ENCODE data around the gene SPATA45. TPM values are rescaled to one million over a fixed set of nuclear protein-coding genes. Genes with fewer than 3 reads are reported as not detected.
A peak's percentile ranks its signal among the peaks of the same experiment; 100 is the strongest.

The SPATA45 gene
- polyA plus RNA-seq, 1 of the 3 experiments (the other 2 are of a cell fraction) = not detected

DNA sequence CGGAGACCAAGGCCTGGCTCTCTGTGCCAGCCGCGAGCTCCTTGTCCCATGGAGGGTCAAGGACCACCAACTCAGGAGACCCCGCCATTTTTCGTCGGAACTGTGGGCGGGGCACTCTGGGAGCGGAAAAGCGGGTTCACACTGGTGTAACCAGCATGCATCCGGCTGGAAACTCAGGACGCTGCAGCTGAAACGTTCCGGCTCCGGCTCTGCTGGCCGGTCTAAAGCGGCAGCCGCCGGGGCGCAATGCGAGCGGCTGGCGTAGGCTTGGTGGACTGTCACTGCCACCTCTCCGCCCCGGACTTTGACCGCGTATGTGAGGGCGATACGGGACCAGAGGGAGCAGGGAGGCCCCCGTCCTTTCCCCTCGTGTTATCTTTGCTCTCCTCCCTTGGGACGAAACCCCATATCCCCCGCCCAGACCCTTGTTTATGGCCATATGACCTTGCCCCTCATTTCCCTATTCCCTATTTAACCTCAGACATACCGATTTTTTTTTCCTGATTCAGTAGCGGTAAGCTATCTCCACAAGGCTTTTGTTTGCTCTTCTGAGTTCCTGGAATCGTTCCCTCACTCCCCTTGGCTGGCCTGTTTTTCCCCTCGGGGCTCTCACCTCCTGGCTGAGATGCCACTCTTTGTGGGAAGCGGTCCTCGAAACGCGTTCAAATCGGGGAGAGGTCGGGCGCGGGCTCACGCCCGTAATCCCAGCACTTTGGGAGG is 55.6 kb downstream of the SPATA45 start, which contains the start of the genes NSL1 and TATDN3:
Gene NSL1 (minus strand): TSS at position 102 of the 720 bp plus-strand sequence. CDS start 14 bp downstream, at position 88.
Gene TATDN3 (plus strand): TSS at position 219 of the 720 bp plus-strand sequence. CDS start 28 bp downstream, at position 247.
- H3K4me3 ChIP-seq (ENCODE audit: low read depth in 2 of 2, low read length in 1 of 2) = peak within 1 kb of the TSS; percentile 77 to 98
- H3K9me3 ChIP-seq = no peaks in the 10 kb centered on the region
- POLR2A ChIA-PET = interaction anchor here (0.8 to 2.0 kb wide), 5 partner anchors 14 to 233 kb away, joined by 3 to 11 read pairs (median 4); partner anchors contain the start of genes ANGEL2, ATF3 and FLVCR1
- TF ChIP-seq, protein P1, sequence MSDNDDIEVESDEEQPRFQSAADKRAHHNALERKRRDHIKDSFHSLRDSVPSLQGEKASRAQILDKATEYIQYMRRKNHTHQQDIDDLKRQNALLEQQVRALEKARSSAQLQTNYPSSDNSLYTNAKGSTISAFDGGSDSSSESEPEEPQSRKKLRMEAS (IDR thresholded peaks at IDR 0.05; ENCODE audit: low read depth) = peak; percentile 90
- TF ChIP-seq FOXM1 (IDR thresholded peaks at IDR 0.05; ENCODE audit: low read depth) (peak; percentile 7; the same call in 1 of the 2 replicates), FOXJ3 (CRISPR knock-in tag; IDR thresholded peaks at IDR 0.05) (peak; percentile 41; the same call in 1 of the 2 replicates), EZH2phosphoT487 (IDR thresholded peaks at IDR 0.05; ENCODE audit: borderline replicate concordance, low read depth) (no peak), NFIC (IDR thresholded peaks at IDR 0.05; ENCODE audit: borderline replicate concordance) (no peak; the same call in 1 of the 2 replicates), FOSL2 (IDR thresholded peaks at IDR 0.05; ENCODE audit: borderline replicate concordance, low read depth) (peak; percentile 20; the same call in 1 of the 2 replicates), RCOR1 (IDR thresholded peaks at IDR 0.05; ENCODE audit: low read length) (peak; percentile 59), GATA2 (CRISPR knock-in tag; IDR thresholded peaks at IDR 0.05) (no peak), RFX5 (IDR thresholded peaks at IDR 0.05; ENCODE audit: low read length) (0 out of 2 replicates have a peak, but pooled peaks have one; percentile 33), RAD21 (IDR thresholded peaks at IDR 0.05; ENCODE audit: low read length) (0 out of 2 replicates have a peak, but pooled peaks have one; percentile 7), YY1 (IDR thresholded peaks at IDR 0.05; ENCODE audit: low read depth) (peak; percentile 95), RXRA (IDR thresholded peaks at IDR 0.05; ENCODE audit: borderline replicate concordance, low read depth) (no peak; the same call in 1 of the 2 replicates), ELF1 (IDR thresholded peaks at IDR 0.05) (peak; percentile 75), SIN3A (IDR thresholded peaks at IDR 0.05; ENCODE audit: borderline replicate concordance, low read depth, low read length) (peak; percentile 96), TCF12 (IDR thresholded peaks at IDR 0.05) (peak; percentile 9; the same call in 1 of the 2 replicates), TAF1 (IDR thresholded peaks at IDR 0.05; ENCODE audit: borderline replicate concordance, low read depth, low read length) (peak; percentile 98), JUND (IDR thresholded peaks at IDR 0.05) (0 out of 2 replicates have a peak, but pooled peaks have one; percentile 5), MXI1 (IDR thresholded peaks at IDR 0.05; ENCODE audit: low read depth, low read length) (peak; percentile 93), CHD2 (IDR thresholded peaks at IDR 0.05; ENCODE audit: low read length, partially characterized antibody) (peak; percentile 92), GABPA (IDR thresholded peaks at IDR 0.05; ENCODE audit: low read depth) (peak; percentile 92), SMC3 (IDR thresholded peaks at IDR 0.05; ENCODE audit: low read depth, low read length) (0 out of 2 replicates have a peak, but pooled peaks have one; percentile 18), POLR2AphosphoS5 (IDR thresholded peaks at IDR 0.05; ENCODE audit: low read depth, low read length) (peak; percentile 88), EP300 (IDR thresholded peaks at IDR 0.05; ENCODE audit: borderline replicate concordance in 1 of 2, low read depth in 1 of 2, low read length in 1 of 2) (peak in 1 of 2 experiments; percentile 46; a peak in 1 of 4 replicates)
- TF ChIP-seq, protein P2, sequence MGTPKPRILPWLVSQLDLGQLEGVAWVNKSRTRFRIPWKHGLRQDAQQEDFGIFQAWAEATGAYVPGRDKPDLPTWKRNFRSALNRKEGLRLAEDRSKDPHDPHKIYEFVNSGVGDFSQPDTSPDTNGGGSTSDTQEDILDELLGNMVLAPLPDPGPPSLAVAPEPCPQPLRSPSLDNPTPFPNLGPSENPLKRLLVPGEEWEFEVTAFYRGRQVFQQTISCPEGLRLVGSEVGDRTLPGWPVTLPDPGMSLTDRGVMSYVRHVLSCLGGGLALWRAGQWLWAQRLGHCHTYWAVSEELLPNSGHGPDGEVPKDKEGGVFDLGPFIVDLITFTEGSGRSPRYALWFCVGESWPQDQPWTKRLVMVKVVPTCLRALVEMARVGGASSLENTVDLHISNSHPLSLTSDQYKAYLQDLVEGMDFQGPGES (IDR thresholded peaks at IDR 0.05; ENCODE audit: low read depth, low read length) = no peak
- TF ChIP-seq, protein P3, sequence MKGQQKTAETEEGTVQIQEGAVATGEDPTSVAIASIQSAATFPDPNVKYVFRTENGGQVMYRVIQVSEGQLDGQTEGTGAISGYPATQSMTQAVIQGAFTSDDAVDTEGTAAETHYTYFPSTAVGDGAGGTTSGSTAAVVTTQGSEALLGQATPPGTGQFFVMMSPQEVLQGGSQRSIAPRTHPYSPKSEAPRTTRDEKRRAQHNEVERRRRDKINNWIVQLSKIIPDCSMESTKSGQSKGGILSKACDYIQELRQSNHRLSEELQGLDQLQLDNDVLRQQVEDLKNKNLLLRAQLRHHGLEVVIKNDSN (IDR thresholded peaks at IDR 0.05; ENCODE audit: borderline replicate concordance, low read depth) = peak; percentile 52; the same call in 1 of the 2 replicates
- TF ChIP-seq, protein P4, sequence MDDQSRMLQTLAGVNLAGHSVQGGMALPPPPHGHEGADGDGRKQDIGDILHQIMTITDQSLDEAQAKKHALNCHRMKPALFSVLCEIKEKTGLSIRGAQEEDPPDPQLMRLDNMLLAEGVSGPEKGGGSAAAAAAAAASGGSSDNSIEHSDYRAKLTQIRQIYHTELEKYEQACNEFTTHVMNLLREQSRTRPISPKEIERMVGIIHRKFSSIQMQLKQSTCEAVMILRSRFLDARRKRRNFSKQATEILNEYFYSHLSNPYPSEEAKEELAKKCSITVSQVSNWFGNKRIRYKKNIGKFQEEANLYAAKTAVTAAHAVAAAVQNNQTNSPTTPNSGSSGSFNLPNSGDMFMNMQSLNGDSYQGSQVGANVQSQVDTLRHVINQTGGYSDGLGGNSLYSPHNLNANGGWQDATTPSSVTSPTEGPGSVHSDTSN (IDR thresholded peaks at IDR 0.05) = no peak
- TF ChIP-seq, protein P5, sequence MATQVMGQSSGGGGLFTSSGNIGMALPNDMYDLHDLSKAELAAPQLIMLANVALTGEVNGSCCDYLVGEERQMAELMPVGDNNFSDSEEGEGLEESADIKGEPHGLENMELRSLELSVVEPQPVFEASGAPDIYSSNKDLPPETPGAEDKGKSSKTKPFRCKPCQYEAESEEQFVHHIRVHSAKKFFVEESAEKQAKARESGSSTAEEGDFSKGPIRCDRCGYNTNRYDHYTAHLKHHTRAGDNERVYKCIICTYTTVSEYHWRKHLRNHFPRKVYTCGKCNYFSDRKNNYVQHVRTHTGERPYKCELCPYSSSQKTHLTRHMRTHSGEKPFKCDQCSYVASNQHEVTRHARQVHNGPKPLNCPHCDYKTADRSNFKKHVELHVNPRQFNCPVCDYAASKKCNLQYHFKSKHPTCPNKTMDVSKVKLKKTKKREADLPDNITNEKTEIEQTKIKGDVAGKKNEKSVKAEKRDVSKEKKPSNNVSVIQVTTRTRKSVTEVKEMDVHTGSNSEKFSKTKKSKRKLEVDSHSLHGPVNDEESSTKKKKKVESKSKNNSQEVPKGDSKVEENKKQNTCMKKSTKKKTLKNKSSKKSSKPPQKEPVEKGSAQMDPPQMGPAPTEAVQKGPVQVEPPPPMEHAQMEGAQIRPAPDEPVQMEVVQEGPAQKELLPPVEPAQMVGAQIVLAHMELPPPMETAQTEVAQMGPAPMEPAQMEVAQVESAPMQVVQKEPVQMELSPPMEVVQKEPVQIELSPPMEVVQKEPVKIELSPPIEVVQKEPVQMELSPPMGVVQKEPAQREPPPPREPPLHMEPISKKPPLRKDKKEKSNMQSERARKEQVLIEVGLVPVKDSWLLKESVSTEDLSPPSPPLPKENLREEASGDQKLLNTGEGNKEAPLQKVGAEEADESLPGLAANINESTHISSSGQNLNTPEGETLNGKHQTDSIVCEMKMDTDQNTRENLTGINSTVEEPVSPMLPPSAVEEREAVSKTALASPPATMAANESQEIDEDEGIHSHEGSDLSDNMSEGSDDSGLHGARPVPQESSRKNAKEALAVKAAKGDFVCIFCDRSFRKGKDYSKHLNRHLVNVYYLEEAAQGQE (IDR thresholded peaks at IDR 0.05; ENCODE audit: low read depth, low read length) = peak; percentile 66; the same call in 1 of the 2 replicates
- peak within 1 kb of the TSS; percentile 89 for H3K4me2 ChIP-seq
- H3K27ac ChIP-seq (ENCODE audit: low read depth in 2 of 2, low read length in 1 of 2) = peak within 1 kb of the TSS; percentile 86 to 88
- H3K9me2 ChIP-seq = no peaks in the 10 kb centered on the region
- peaks cover 40% of the 10 kb centered on the region for H3K79me2 ChIP-seq (ENCODE audit: insufficient read depth)
- peak within 1 kb of the TSS; percentile 94 for H3K9ac ChIP-seq
- WGBS (ENCODE audit: low lambda C conversion rate) = under 1% methylated on average over 22 of the region's 46 CpGs
- H2AFZ ChIP-seq (ENCODE audit: low read depth) = peak within 1 kb of the TSS; percentile 87
- peaks cover 2 to 3% of the 10 kb centered on the region in 2 experiments; a peak in 2 of 4 replicates for H3K4me1 ChIP-seq (ENCODE audit: control insufficient read depth in 1 of 2, insufficient read depth in 2 of 2, low read depth in 1 of 2, low read length in 1 of 2)
- DNase-seq = peak; percentile 85
- peaks cover 17% of the 10 kb centered on the region for H3F3A ChIP-seq (replicated peaks; ENCODE audit: insufficient read depth)
- H3K36me3 ChIP-seq (replicated peaks in 1 of 2; ENCODE audit: control insufficient read depth in 1 of 2, insufficient read depth in 2 of 2, low read length in 1 of 2) = peaks cover 4 to 8% of the 10 kb centered on the region in 2 experiments
- CTCF ChIA-PET = interaction anchor here (0.8 to 2.6 kb wide), 7 partner anchors 10 to 721 kb away, joined by 3 to 13 read pairs (median 5); partner anchors contain the start of gene FLVCR1
- no peaks in the 10 kb centered on the region for H3K27me3 ChIP-seq (ENCODE audit: insufficient read depth)
- H4K20me1 ChIP-seq (ENCODE audit: insufficient read depth) = no peaks in the 10 kb centered on the region
